HepG2 (cell line): ENCODE measurements around the gene ANTXR1.

Experiments
- EZH2 ChIP-seq: conservative IDR thresholded peaks from 2 replicates; pipeline ENCODE4 v1.6.1; 2012; ENCODE audit warnings: mild to moderate bottlenecking, low read depth, low read length, moderate library complexity
- ZNF792 ChIP-seq: IDR thresholded peaks from 2 replicates; pipeline ENCODE4 v1.6.1; 2016
- TF ChIP-seq, protein P1 (sequence below): IDR thresholded peaks from 2 replicates; pipeline ENCODE4 v1.6.1; 2012; ENCODE audit warnings: low read length, improper control_type of control experiment
- TF ChIP-seq, protein P2 (sequence below): sonication (generic); formaldehyde crosslinking; IDR thresholded peaks from 2 replicates; pipeline ENCODE4 v1.4.0; 2020; ENCODE audit warnings: missing genetic modification reagents
- TF ChIP-seq, protein P3 (sequence below): sonication (generic); formaldehyde crosslinking; IDR thresholded peaks from 2 replicates; pipeline ENCODE4 v1.5.0; 2020; ENCODE audit warnings: mild to moderate bottlenecking, missing genetic modification reagents, borderline replicate concordance

- TF ChIP-seq, protein P1, sequence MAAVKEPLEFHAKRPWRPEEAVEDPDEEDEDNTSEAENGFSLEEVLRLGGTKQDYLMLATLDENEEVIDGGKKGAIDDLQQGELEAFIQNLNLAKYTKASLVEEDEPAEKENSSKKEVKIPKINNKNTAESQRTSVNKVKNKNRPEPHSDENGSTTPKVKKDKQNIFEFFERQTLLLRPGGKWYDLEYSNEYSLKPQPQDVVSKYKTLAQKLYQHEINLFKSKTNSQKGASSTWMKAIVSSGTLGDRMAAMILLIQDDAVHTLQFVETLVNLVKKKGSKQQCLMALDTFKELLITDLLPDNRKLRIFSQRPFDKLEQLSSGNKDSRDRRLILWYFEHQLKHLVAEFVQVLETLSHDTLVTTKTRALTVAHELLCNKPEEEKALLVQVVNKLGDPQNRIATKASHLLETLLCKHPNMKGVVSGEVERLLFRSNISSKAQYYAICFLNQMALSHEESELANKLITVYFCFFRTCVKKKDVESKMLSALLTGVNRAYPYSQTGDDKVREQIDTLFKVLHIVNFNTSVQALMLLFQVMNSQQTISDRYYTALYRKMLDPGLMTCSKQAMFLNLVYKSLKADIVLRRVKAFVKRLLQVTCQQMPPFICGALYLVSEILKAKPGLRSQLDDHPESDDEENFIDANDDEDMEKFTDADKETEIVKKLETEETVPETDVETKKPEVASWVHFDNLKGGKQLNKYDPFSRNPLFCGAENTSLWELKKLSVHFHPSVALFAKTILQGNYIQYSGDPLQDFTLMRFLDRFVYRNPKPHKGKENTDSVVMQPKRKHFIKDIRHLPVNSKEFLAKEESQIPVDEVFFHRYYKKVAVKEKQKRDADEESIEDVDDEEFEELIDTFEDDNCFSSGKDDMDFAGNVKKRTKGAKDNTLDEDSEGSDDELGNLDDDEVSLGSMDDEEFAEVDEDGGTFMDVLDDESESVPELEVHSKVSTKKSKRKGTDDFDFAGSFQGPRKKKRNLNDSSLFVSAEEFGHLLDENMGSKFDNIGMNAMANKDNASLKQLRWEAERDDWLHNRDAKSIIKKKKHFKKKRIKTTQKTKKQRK = no peak
- no peak for TF ChIP-seq ZNF792 (CRISPR knock-in tag)
- TF ChIP-seq, protein P2, sequence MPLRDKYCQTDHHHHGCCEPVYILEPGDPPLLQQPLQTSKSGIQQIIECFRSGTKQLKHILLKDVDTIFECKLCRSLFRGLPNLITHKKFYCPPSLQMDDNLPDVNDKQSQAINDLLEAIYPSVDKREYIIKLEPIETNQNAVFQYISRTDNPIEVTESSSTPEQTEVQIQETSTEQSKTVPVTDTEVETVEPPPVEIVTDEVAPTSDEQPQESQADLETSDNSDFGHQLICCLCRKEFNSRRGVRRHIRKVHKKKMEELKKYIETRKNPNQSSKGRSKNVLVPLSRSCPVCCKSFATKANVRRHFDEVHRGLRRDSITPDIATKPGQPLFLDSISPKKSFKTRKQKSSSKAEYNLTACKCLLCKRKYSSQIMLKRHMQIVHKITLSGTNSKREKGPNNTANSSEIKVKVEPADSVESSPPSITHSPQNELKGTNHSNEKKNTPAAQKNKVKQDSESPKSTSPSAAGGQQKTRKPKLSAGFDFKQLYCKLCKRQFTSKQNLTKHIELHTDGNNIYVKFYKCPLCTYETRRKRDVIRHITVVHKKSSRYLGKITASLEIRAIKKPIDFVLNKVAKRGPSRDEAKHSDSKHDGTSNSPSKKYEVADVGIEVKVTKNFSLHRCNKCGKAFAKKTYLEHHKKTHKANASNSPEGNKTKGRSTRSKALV (CRISPR knock-in tag) = no peak
- TF ChIP-seq, protein P3, sequence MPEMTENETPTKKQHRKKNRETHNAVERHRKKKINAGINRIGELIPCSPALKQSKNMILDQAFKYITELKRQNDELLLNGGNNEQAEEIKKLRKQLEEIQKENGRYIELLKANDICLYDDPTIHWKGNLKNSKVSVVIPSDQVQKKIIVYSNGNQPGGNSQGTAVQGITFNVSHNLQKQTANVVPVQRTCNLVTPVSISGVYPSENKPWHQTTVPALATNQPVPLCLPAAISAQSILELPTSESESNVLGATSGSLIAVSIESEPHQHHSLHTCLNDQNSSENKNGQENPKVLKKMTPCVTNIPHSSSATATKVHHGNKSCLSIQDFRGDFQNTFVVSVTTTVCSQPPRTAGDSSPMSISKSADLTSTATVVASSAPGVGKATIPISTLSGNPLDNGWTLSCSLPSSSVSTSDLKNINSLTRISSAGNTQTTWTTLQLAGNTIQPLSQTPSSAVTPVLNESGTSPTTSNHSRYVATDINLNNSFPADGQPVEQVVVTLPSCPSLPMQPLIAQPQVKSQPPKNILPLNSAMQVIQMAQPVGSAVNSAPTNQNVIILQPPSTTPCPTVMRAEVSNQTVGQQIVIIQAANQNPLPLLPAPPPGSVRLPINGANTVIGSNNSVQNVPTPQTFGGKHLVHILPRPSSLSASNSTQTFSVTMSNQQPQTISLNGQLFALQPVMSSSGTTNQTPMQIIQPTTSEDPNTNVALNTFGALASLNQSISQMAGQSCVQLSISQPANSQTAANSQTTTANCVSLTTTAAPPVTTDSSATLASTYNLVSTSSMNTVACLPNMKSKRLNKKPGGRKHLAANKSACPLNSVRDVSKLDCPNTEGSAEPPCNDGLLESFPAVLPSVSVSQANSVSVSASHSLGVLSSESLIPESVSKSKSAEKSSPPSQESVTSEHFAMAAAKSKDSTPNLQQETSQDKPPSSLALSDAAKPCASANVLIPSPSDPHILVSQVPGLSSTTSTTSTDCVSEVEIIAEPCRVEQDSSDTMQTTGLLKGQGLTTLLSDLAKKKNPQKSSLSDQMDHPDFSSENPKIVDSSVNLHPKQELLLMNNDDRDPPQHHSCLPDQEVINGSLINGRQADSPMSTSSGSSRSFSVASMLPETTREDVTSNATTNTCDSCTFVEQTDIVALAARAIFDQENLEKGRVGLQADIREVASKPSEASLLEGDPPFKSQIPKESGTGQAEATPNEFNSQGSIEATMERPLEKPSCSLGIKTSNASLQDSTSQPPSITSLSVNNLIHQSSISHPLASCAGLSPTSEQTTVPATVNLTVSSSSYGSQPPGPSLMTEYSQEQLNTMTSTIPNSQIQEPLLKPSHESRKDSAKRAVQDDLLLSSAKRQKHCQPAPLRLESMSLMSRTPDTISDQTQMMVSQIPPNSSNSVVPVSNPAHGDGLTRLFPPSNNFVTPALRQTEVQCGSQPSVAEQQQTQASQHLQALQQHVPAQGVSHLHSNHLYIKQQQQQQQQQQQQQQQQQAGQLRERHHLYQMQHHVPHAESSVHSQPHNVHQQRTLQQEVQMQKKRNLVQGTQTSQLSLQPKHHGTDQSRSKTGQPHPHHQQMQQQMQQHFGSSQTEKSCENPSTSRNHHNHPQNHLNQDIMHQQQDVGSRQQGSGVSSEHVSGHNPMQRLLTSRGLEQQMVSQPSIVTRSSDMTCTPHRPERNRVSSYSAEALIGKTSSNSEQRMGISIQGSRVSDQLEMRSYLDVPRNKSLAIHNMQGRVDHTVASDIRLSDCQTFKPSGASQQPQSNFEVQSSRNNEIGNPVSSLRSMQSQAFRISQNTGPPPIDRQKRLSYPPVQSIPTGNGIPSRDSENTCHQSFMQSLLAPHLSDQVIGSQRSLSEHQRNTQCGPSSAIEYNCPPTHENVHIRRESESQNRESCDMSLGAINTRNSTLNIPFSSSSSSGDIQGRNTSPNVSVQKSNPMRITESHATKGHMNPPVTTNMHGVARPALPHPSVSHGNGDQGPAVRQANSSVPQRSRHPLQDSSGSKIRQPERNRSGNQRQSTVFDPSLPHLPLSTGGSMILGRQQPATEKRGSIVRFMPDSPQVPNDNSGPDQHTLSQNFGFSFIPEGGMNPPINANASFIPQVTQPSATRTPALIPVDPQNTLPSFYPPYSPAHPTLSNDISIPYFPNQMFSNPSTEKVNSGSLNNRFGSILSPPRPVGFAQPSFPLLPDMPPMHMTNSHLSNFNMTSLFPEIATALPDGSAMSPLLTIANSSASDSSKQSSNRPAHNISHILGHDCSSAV (CRISPR knock-in tag) = no peak
- TF ChIP-seq EZH2 = no peak
These were observed 8.7 kb downstream of the ANTXR1 start for GRCh38 chr2:69021727-69022126.
